ENCODE measurements around the gene PACRG.

The PACRG gene

GRCh38 chr6:163254341-163254835 is 526.6 kb downstream of the PACRG start:
- DNase-seq, result no peak

- DNase-seq, result no peak
These were observed 527.5 kb downstream of the PACRG start for GRCh38 chr6:163255265-163255664.

DNA sequence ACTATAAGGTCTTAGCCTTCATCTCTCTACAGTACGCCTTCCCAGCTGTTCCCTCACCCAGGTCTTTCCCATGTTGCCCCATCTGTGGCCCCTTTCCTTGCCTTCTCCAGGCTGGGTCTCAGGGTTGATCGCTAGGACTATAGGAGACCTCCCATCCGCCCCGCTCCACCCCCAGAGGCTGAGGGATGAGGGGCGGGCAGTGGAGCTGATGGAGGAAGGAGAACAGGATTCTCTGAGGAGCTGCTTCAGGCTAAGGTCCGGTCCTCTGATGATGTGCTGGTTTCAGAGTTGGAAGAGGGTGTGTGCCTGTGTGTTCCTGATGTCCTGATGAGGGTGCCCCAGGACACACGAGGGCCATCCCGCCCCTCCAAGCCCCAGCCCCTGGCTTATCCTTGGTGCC is 531.9 kb downstream of the PACRG start:
- no peak for DNase-seq

GRCh38 chr6:163260111-163260895 is 532.5 kb downstream of the PACRG start:
- DNase-seq, result no peak

GRCh38 chr6:163260911-163261310 is 533.1 kb downstream of the PACRG start:
- no peak for DNase-seq

DNA sequence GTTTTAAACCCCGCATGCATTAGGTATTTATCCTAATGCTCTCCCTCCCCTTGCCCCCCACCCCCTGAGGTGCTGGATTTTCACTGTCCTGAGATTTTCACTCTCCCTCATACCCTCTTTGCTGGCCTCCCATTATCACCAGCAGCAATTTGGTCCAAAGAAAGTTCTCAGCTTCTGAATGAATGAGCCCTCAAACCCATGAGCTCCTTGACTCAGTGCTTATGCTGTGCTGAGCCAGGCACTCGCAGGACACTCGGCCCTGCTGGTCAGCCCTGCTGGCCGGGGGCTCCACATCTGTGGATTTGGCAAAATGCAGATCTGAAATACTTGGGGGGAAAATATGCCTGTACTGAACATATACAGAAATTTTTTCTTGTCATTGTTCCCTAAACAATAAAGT is 533.6 kb downstream of the PACRG start:
- no peak for DNase-seq

GRCh38 chr6:163262080-163262479 is 534.3 kb downstream of the PACRG start:
- no peak for DNase-seq

GRCh38 chr6:163263196-163263595 is 535.4 kb downstream of the PACRG start:
- DNase-seq, result no peak

DNA sequence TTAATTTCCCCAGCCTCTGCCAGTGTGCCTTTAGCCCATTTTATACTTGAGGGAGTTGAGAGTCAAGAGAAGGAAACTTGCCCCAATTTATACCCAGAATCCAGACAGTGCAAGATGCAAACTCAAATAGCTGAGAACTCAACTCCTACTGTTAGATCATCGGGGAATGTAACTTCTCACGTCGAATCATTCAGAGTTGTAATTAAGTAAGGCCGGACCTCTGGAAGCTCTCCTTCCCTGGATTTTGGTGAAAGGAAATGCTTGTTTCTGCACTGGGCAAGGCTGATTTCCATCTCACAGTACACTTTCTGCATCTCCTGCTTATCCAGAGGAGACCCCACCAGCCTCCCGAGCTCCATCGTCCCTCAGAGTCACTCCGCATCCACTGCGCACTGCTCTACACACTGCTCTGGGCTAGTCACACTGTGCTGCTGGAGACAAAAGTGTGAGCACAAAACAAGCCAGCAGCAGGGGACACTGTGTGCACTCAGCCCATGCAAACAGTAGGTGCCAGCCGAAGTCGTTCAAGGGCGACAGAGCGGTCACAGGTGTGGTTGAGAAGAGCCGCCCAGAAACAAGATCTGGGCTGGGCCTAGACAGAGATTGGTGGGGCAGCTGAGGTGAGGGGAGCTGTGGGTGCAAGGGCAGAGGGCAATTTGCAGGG is 536.4 kb downstream of the PACRG start:
- no peak for DNase-seq

- no peak for DNase-seq
These were observed 536.9 kb downstream of the PACRG start for GRCh38 chr6:163264662-163265035.

DNA sequence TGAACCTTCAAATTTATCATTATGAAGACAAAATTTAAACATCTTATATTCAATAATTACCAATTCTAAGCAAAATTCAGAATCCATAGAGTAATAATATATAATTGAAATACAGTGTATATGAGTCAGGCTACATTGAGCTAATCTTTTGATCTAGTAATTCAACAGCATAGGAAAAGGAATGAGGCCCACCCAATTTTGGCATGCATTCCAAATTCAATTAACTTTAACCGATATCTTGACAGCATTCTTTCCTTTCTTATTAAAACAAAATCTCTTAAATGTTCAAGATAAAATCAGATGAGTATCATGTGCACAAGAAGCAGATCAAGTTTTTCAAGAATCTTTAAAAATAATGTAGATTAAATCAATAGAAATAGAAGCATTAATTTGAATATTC is 553.9 kb downstream of the PACRG start:
- no peak for DNase-seq

GRCh38 chr6:163282672-163283071 is 554.9 kb downstream of the PACRG start:
- DNase-seq, result no peak

- no peak for DNase-seq
These were observed 556.4 kb downstream of the PACRG start for GRCh38 chr6:163284151-163284550.

DNA sequence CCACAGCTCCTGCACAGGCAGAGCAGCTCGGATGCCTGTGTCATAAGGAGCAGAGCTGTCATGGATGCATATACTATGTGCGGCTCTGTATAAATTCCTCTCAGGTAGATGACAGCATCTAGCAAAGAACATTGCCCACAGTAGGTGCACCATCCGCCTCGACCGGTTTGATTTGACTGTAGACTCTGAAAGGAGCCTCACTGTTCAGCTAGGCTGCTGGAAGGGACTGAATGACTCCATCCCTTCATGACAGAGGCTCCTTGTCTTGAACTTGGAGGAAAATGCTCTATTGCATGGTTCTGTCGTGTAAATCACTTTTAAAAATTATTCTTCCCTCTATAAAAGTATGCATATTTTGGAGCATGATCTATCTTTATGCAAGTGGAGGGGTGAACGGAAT is 557.9 kb downstream of the PACRG start:
- no peak for DNase-seq

DNA sequence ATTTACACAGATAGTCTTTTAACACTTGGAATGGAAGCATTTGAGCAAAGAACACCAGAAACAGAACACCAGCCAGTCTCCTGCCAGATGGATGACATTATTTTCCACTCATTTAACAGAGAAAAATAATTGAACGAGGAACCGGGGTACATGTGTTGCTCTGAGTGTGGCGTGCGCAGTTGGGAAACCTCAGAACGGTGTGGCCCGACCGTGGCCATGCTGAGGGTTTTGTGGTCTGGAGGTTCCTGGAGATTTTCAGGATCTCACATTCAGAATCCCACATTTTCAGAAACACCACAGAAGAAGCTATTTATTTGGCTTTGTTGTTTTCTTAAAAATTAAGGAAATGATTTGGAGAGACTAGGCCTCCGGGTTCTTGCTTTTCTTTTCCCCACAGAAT is 559.9 kb downstream of the PACRG start:
- DNase-seq, result no peak

- DNase-seq, result no peak
These were observed 560.3 kb downstream of the PACRG start for GRCh38 chr6:163288066-163288465.

DNA sequence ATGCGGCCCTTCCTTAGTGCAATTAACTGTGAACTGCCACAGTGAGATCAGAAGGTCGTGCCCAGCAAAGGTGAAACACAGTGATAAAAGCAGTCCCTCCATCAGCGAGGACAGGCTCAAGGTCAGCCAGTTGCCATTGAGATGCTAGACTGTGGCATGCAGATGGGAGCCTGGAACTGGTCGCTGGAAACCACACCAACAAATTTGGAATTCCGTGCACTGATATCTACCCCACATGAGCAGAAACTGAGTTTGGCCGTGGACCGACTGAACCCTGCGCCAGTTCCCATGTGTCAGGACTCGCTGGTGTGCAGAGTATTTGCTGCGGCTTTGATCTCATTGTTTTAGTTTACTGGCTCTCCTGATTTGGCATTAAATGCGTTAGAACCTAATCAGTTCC is 561.1 kb downstream of the PACRG start:
- no peak for DNase-seq

DNA sequence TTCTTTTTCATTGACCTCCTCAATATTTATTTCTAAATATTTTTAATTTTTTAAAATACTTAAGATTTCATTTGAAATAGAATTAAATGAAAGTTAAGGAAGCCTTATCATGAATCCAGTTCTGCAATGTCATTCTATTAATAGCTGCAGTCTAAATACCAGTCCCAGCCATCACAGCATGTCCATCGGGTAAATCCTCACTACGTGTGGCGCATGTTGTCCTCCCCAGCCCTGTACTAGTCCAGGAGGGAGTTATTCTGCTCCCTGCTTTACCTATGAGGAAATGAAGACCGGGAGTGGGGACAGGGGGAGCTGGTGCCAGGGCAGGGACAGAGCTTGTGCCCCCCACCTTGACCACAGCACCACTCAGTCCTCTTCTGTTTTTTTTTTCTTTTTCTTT is 561.7 kb downstream of the PACRG start:
- DNase-seq, result no peak

DNA sequence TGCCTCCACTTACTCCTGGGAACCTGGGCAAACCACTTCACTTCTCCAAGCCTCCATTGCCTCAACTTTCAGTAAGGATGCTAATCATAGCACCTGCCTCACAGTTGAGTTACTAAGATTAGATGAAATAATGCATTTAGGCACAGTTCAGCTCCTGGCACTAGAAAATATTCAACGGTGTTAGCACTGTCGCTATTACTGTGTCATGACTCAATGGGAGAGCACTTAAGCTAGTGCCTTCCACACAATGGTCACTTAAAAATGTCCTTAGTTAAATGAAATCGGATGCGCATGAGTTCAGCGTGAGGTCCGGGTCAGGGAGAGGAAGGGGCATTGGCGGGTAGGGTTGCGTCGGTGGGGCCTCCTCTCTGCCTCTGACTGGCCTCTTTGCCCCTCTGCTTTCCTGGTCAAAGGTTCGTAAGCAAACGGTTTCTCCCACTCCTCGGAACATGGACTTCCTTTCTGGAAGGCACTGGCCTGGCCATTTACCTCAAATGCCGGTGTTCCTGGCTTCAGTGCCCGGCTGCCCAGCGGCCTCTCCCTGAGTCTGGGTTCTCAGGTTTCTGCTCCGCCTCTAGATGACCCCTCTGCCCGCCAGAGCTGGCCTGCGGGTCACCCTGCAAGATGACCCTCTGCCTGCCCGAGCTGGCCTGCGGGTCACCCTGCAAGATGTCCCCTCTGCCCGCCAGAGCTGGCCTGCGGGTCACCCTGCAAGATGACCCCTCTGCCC is 562.9 kb downstream of the PACRG start:
- no peak for DNase-seq

- DNase-seq, result no peak
These were observed 563.8 kb downstream of the PACRG start for GRCh38 chr6:163291622-163292021.

GRCh38 chr6:163293286-163293685 is 565.5 kb downstream of the PACRG start:
- no peak for DNase-seq

- DNase-seq, result no peak
These were observed 567.0 kb downstream of the PACRG start for GRCh38 chr6:163294734-163295133.

DNA sequence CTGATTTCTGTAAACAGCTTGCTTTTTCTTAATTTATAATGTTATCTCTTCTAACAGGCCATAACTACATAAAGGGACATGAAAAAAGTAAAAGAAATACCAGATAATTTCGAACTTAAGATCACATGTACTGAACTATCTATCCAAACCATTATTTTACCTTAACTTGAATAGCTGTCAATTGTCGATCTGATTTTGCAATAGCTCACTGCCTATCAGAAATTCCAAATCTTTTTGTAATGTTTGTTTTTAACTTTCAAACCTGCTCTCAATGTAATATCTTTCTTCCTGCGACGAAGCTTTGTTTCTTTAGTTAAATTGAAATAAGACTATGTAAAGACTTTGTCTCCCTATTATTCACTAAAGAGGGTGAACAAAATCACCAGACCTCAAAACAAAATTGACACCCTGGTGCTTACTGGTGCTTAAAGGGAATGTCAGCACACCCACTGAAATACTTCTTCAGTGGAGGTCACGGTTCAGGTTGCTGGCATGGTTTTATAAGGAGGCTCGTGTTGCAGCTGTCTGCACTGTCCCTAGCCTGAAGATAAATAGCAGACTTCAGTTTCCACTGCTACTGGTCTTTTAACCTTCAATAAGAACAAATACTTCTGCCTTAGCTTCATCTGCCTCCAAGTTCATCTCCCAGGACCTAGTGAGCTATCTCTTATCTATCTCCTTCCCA is 569.2 kb downstream of the PACRG start:
- DNase-seq, result no peak

Data from activated CD4-positive, alpha-beta T cell treated with anti-CD3 and anti-CD28 coated beads, Interleukin-2, amount 50 U/mL, for 4 hours (primary cell).